IPS-NIHi7 (cell line): ENCODE measurements around the gene TOMM6.
A peak's percentile ranks its signal among the peaks of the same experiment; 100 is the strongest.
"Not testable (repeated sequence)": the region's sequence is repeated elsewhere in the genome, so short reads cannot be mapped to it uniquely, and the experiment has no call there.

ENCODE experiments used
- DNase-seq: peaks from one replicate; pipeline ENCODE4 v3.0.0; 2012; ENCODE audit warnings: mixed read lengths; ENCODE audit errors: extremely low spot score

The TOMM6 gene

DNA sequence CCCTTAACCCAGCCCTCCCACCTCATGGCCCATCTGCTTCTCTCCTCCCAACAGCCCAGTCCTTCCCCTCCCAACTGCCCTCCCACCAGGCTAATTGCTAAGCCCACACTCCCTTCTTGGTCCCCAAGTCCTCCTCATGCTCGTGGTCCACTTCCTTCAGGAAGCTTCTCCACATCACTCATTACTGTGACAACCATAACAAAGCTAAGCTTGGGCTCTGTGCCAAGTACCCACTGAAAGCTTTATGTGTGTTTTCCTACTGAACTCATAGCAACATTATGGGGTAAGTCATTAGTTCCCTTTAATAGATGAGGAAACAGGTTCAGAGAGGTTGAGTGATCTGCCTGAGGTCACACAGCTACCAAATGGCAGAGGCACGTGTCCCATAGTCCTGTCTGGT is 24.0 kb upstream of the TOMM6 start:
- DNase-seq, result no peak

- DNase-seq, result not testable (repeated sequence)
These were observed 21.3 kb upstream of the TOMM6 start for GRCh38 chr6:41766043-41766664.

DNA sequence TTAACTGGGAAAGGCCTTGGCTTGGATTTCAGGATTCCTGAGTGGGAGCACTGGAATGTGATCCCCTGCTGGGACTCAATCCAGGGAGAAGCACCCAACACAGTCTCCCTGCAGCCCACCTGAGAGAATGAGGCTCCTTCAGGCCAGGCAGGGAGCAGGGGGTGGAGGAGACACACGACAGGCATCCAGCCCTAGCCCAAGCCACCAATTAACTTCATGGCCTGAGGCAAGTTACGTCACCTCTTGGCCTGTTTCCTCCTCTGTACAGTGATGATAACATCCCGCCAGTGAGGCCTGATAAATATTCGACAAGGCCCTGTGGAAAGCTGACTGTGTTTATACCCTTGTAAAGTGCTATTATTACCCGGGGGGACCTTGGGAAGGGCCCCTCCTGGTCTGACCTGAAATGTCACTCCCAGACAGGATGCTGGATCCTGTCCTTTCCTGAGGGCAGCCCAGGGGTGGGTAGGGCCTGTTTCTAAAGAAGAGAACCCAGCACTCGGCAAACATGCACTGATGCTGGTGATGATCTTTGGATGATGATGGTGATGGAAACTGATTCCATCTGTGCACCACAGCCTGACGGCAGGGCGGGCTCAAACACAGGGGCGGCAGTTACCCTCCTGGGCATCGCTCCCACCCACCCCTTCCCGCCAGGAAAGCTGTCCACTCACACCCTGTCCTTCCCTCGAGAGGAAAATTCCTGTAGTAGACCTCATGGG is 20.2 kb upstream of the TOMM6 start:
- no peak for DNase-seq

GRCh38 chr6:41768545-41769308 is 18.8 kb upstream of the TOMM6 start:
- no peak for DNase-seq

DNA sequence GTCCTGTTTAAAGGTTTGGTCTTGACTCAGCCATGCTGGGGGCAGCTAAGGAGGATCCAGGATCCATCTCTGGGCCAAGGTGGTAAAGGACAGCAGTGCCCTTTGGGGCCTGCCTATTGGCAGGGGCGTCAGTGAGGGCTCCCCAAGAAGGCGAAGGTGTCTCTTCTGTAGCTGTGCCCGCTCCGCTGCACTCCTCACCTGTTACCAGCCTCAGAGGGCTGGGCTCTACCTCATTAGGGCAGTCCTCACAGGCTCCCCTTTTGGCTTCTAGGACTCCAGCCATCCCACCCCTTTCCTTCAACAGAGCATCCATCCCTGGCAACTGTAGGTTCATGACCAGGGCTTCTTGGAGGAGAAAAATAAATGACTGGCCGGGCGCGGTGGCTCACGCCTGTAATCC is 18.1 kb upstream of the TOMM6 start:
- no peak for DNase-seq

DNA sequence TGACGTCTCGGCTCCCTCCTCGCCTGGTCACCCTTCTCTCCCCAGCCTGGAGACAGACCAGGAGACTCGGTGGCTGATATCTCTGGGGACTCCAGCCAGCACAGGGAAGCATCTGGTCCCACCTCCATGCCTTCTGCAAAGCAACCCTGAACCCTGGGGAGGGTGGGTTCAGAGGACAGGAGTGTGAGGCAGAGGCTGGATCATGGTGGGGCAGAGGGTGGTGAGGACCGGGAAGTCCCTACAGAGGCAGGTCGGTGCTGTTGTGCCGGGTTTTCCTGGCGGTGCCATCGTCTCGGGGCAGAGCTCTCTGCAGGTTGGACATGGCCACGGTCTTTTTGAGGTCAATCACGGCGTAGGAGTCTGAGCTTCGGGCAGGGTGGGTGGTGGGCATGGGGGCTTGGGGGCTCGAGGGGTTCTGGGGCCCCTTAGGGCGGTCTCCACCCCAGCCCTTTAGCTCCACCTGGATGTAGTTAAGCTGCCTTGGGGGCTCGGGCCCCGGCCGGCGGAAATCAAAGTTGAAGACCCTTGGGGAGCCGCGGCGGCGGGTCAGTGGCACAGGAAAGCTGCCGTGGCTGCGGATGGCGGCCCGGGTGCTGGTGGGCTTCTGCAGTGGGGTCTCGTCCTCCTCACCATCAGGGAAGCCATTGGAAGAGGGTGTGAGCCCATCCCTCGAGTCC is 17.0 kb upstream of the TOMM6 start:
- no peak for DNase-seq

DNA sequence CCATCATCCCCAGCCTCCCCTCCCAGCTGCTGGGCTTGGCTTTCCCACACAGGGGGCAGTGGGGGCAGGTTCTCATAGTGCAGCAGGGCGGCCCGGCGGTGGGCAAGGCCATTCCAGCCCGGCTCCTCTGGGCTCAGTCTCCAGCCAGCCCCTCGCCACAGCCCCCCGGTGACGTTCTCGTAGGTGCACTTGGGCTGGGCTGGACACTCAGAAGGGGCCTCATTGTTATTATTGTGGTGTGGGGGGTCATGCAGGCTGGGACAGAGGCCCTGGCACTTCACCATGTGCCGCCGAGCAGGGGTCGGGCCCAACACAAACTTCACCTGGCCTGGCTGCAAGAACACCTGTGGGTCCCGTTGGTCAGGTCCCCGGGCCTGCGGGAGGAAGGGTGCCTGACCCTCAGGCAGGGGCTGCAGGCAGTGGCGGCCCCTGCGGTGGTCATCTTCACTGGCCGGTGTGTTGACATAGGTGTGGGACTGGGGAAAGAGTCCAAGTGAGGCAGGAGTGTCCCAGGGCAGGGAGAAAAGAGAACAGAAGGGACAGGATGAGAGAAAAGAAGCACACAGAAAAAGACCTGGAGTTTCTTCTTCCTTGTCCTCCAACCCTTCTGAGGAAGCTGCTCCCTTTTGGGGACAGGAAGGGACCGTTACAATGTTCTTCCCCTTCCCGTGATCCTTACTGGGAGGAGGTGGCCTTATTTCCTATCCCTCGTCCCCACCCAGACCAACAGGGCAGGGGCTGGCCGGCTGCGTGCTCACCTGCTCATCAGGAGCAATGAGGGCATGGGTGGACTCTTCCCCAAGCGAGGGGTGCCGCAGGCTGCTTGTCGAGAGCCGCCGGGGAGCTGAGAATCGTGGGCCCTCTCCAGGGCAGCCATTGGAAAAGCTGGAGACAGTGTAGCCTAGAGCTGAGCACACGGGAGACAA is 16.2 kb upstream of the TOMM6 start:
- DNase-seq, result no peak

DNA sequence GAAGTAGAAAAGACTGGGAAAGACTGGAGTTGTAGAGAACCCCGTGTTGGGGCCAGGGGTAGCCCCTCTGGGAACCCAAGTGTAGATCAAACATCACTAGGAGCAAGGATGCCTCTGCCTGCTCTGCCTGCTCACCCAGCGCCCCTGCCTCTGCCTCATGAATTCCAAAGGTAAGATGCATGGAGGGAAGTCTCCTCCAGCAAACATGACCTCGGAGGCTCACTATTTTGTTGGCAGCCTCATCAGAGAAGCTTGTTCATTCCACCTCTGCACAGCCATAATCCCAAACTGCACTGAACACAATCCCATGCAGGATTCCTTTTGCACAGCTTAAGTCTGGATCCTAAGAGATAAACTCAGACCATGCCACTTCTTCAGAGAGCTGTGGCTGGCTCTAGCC is 12.7 kb upstream of the TOMM6 start:
- no peak for DNase-seq

DNA sequence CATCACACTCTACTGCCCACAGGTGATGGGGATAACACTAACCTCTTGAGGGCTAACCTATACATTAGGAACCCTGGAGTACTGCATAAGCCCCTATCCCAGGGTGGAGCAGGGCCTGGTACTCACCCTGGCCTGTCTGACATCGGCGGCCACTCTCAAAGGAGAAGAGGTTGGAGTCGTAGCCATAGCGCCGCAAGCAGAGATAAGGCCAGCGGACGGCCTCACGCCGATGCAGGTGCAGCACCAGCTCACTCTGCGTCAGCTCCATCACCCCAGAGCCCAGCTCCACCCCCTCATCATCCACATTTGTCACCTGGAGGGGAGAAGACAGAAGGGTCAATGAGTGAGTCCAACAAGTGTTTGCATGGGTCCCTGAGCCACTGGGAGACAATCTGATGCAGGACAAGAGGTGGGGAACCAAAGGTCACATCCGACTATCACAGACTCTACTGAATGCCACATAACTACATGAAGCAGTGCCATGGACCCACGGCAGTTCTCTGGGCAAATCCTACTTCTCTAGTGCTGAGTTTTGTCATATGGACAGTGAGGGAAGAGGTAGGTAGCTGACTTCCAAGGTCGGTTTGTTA is 12.1 kb upstream of the TOMM6 start:
- no peak for DNase-seq

GRCh38 chr6:41777551-41778285 is 9.8 kb upstream of the TOMM6 start:
- no peak for DNase-seq

- DNase-seq, result no peak
These were observed 8.6 kb upstream of the TOMM6 start for GRCh38 chr6:41778895-41779294.

GRCh38 chr6:41779336-41779735 is 8.2 kb upstream of the TOMM6 start:
- peak; percentile 50 for DNase-seq

- peak; percentile 98 for DNase-seq
These were observed 7.5 kb upstream of the TOMM6 start, which contains the start of gene FRS3 for GRCh38 chr6:41779788-41780550. Gene FRS3, minus strand, starts transcription at chr6:41779900. Its CDS starts 2,913 bp downstream, at chr6:41776987.

DNA sequence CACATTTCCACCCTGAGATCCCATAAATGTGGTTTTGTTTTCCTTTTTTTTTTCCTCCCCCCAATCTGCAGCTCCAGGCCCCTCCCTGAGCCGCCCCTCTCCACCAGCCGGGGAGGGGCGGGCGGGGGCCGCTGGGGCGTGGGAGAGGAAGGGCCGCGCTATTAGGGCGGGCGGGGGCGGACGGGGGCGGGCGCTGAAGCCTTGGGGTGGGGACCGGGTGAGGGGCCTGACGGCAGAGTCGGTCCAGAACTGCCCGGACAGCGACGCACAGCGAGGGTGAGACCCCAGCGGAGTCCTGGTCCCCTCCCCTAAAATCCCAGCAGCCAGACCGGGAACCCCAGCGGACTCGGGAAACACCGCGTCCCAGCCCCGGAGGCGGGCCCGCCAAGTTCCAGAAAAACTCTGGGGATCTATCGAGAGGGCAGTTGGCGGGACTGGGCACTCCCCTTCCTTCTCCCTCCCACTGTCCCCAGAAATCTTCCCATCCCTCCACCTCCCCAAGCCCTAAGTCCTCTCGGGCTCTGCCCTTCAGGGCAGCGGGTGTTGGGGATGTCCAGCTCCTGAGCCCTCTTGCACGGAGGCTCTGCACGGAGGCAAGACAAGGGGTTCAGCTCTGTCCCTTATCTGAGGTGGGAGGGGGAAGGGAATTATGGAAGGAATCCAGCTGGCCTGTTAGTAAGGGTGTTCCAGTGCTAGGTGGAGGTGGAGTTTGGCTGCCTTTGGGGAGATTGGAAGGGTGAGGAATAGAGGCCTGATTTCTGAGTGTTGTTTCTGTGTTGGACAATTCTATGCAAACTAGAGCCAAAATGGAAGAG is 6.7 kb upstream of the TOMM6 start, which contains the start of gene PRICKLE4:
Gene PRICKLE4, plus strand, starts transcription at position 232 of the 815 bp plus-strand sequence. CDS start 2,692 bp downstream, outside the sequence.
- DNase-seq, result peak; percentile 35

GRCh38 chr6:41781366-41781730 is 6.1 kb upstream of the TOMM6 start:
- DNase-seq, result no peak

- no peak for DNase-seq
These were observed 4.3 kb upstream of the TOMM6 start for GRCh38 chr6:41783106-41783780.

DNA sequence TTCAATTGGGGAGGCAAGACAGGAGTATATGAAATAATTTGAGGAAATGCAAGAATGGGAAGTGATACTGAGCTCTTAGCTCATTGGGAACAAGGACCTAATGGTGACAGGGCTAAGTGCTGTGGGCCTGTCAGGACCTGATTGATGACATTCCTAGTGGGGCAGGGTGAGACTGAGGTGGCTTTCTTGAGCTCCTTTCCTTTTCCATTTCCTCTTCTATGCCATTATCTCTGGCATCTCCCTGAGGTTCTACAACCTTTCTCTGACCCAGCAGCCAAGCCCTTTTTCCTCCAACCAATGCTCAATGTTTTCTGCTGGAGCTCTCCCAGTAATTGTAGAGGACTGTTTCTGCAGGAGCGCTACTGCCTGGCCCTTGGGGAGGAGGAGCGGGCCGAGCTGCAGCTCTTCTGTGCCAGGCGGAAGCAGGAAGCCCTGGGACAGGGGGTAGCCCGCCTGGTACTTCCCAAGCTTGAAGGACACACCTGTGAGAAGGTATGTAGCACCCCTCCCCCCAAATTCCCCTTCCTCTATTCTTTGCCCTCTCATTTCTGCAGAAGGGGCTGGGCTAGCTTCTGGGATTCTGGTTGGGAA is 2.8 kb upstream of the TOMM6 start:
- DNase-seq, result no peak
